Neural cell (in vitro differentiated cells): ENCODE data around the gene NEK5. TPM values are rescaled to one million over a fixed set of nuclear protein-coding genes. Genes with fewer than 3 reads are reported as not detected.

Experiments used
- H2AFZ ChIP-seq: fragments of 200-600, 300-800 bp; sonication (generic), shearing (Covaris generic); 2 replicates; pipeline ENCODE4 v1.6.0; 2014; ENCODE audit warnings: low read depth, mild to moderate bottlenecking, antibody characterized with exemption, low read length, moderate library complexity
- H3F3A ChIP-seq: fragments of 200-600 bp; shearing (Covaris generic); 2 replicates; pipeline ENCODE4 v1.6.1; 2016; ENCODE audit warnings: mild to moderate bottlenecking, moderate library complexity, mixed read lengths, antibody characterized with exemption, low read length; ENCODE audit not compliant: insufficient read depth, poor library complexity, severe bottlenecking
- H3K27ac ChIP-seq: fragments of 200-600, 300-800 bp; sonication (generic), shearing (Covaris generic); 2 replicates; pipeline ENCODE4 v1.5.1; 2014; ENCODE audit warnings: mild to moderate bottlenecking, low read length, moderate library complexity
- H3K27me3 ChIP-seq: fragments of 300-800, 200-600 bp; sonication (generic), shearing (Covaris generic); 2 replicates; pipeline ENCODE4 v1.6.0; 2014; ENCODE audit warnings: mild to moderate bottlenecking, low read depth, low read length, moderate library complexity; ENCODE audit not compliant: insufficient read depth
- H3K36me3 ChIP-seq: fragments of 300-800, 200-600 bp; sonication (generic), shearing (Covaris generic); 2 replicates; pipeline ENCODE4 v1.5.1; 2014; ENCODE audit warnings: mild to moderate bottlenecking, antibody characterized with exemption, low read length, moderate library complexity; ENCODE audit not compliant: insufficient read depth
- H3K4me2 ChIP-seq: fragments of 300-800, 200-600 bp; sonication (generic), shearing (Covaris generic); 2 replicates; pipeline ENCODE4 v1.6.0; 2014; ENCODE audit warnings: mild to moderate bottlenecking, low read length
- H3K4me3 ChIP-seq: fragments of 300-800, 200-600 bp; sonication (generic), shearing (Covaris generic); 2 replicates; pipeline ENCODE4 v1.5.1; 2014; ENCODE audit warnings: mild to moderate bottlenecking, low read length, moderate library complexity
- H3K79me2 ChIP-seq: fragments of 200-600 bp; shearing (Covaris generic); replicated peaks from 2 replicates; pipeline ENCODE4 v1.6.0; 2014; ENCODE audit warnings: mild to moderate bottlenecking, low read length, moderate library complexity; ENCODE audit not compliant: insufficient read depth
- H3K9ac ChIP-seq: fragments of 300-800, 200-600 bp; sonication (generic), shearing (Covaris generic); 2 replicates; pipeline ENCODE4 v1.6.1; 2016; ENCODE audit warnings: mild to moderate bottlenecking, low read length, mixed read lengths
- H3K9me2 ChIP-seq: fragments of 200-600 bp; shearing (Covaris generic); 2 replicates; pipeline ENCODE4 v1.6.1; 2016; ENCODE audit warnings: mild to moderate bottlenecking, low read length, mixed read lengths; ENCODE audit not compliant: insufficient read depth
- H3K9me3 ChIP-seq: fragments of 200-600, 300-800 bp; sonication (generic), shearing (Covaris generic); 2 replicates; pipeline ENCODE4 v1.6.1; 2016; ENCODE audit warnings: mild to moderate bottlenecking, mixed run types, low read length, moderate library complexity, mixed read lengths
- H4K20me1 ChIP-seq: fragments of 200-600 bp; shearing (Covaris generic); 2 replicates; pipeline ENCODE4 v1.6.1; 2016; ENCODE audit warnings: mild to moderate bottlenecking, mixed run types; ENCODE audit not compliant: insufficient read depth
- EP300 ChIP-seq: fragments of 450-650 bp; conservative IDR thresholded peaks from 2 replicates; pipeline ENCODE4 v1.6.1; 2014; ENCODE audit warnings: antibody characterized with exemption, mild to moderate bottlenecking, moderate library complexity; ENCODE audit not compliant: poor library complexity, severe bottlenecking
- EZH2 ChIP-seq: fragments of 200-600, 300-800 bp; shearing (Covaris generic), sonication (generic); IDR thresholded peaks from 2 replicates; pipeline ENCODE4 v1.6.1; 2014; ENCODE audit warnings: antibody characterized with exemption, low read length, borderline replicate concordance, mild to moderate bottlenecking; ENCODE audit not compliant: insufficient read depth, poor library complexity, severe bottlenecking
- MXI1 ChIP-seq: fragments of 450-650 bp; conservative IDR thresholded peaks from 2 replicates; pipeline ENCODE4 v1.6.1; 2014; ENCODE audit warnings: antibody characterized with exemption, mild to moderate bottlenecking; ENCODE audit not compliant: poor library complexity, severe bottlenecking
- POLR2AphosphoS5 ChIP-seq: IDR thresholded peaks from 2 replicates; pipeline ENCODE4 v1.6.1; 2012
- RAD21 ChIP-seq: fragments of 450-650 bp; conservative IDR thresholded peaks from 2 replicates; pipeline ENCODE4 v1.6.1; 2014; ENCODE audit warnings: antibody characterized with exemption, mild to moderate bottlenecking, moderate library complexity
- SMC3 ChIP-seq: fragments of 450-650 bp; conservative IDR thresholded peaks from 2 replicates; pipeline ENCODE4 v1.6.1; 2014; ENCODE audit warnings: antibody characterized with exemption, mild to moderate bottlenecking, moderate library complexity; ENCODE audit not compliant: poor library complexity
- TAF1 ChIP-seq: IDR thresholded peaks from 2 replicates; pipeline ENCODE4 v1.6.1; 2012; ENCODE audit warnings: low read depth
- polyA plus RNA-seq: library from polyadenylated mRNA; depleted of rRNA; stranded (reverse); fragments of >200 nt; gene quantifications from 2 replicates; pipeline ENCODE4 v1.2.3, GENCODE V29; 2014
- TF ChIP-seq, protein P1 (sequence below): IDR thresholded peaks from 2 replicates; pipeline ENCODE4 v1.6.1; 2012; ENCODE audit warnings: borderline replicate concordance
- TF ChIP-seq, protein P2 (sequence below): fragments of 450-650 bp; IDR thresholded peaks from 2 replicates; pipeline ENCODE4 v1.5.1; 2014; ENCODE audit warnings: antibody characterized with exemption, mild to moderate bottlenecking, moderate library complexity; ENCODE audit not compliant: poor library complexity, severe bottlenecking

NEK5 gene
- polyA plus RNA-seq, 1 donor from 2014 or later: 0.43 TPM

DNA sequence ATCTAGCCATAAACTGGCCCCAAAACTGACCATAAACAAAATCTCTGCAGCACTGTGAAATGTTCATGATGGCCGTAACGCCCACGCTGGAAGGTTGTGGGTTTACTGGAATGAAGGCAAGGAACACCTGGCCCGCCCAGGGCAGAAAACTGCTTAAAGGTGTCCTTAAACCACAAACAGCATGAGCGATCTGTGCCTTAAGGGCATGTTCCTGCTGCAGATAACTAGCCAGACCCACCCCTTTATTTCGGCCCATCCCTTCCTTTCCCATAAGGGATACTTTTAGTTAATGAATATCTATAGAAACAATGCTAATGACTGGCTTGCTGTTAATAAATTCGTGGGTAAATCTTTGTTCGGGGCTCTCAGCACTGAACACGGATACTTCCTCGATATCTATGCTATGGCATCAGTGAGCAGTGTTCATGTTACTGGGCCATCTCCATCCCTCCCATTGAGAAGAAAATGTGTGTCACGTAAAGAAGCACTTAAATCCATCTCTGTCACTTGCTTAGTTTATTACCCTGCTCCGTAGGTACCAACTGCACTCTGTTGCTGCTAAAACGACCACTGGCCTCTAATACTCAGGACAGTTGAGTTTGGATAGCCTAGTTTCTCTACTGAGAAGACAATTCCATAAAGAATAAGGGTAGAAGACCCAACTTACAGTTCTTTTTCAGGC, 122.9 kb downstream of the NEK5 start:
- Histone ChIP-seq H3K4me3 (no peak overlapping the region), H3K9me2 (no peaks in the 10 kb centered on the region), H3F3A (no peaks in the 10 kb centered on the region), H3K79me2 (peaks cover 14% of the 10 kb centered on the region), H2AFZ (no peak overlapping the region), H3K9me3 (no peaks in the 10 kb centered on the region), H3K27me3 (no peaks in the 10 kb centered on the region), H3K36me3 (no peaks in the 10 kb centered on the region), H4K20me1 (no peaks in the 10 kb centered on the region), H3K4me2 (no peak overlapping the region), H3K9ac (no peak overlapping the region), H3K27ac (no peak overlapping the region)
- TF ChIP-seq, protein P1, sequence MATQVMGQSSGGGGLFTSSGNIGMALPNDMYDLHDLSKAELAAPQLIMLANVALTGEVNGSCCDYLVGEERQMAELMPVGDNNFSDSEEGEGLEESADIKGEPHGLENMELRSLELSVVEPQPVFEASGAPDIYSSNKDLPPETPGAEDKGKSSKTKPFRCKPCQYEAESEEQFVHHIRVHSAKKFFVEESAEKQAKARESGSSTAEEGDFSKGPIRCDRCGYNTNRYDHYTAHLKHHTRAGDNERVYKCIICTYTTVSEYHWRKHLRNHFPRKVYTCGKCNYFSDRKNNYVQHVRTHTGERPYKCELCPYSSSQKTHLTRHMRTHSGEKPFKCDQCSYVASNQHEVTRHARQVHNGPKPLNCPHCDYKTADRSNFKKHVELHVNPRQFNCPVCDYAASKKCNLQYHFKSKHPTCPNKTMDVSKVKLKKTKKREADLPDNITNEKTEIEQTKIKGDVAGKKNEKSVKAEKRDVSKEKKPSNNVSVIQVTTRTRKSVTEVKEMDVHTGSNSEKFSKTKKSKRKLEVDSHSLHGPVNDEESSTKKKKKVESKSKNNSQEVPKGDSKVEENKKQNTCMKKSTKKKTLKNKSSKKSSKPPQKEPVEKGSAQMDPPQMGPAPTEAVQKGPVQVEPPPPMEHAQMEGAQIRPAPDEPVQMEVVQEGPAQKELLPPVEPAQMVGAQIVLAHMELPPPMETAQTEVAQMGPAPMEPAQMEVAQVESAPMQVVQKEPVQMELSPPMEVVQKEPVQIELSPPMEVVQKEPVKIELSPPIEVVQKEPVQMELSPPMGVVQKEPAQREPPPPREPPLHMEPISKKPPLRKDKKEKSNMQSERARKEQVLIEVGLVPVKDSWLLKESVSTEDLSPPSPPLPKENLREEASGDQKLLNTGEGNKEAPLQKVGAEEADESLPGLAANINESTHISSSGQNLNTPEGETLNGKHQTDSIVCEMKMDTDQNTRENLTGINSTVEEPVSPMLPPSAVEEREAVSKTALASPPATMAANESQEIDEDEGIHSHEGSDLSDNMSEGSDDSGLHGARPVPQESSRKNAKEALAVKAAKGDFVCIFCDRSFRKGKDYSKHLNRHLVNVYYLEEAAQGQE: no peak
- TF ChIP-seq POLR2AphosphoS5 (no peak), EZH2 (no peak), SMC3 (no peak), MXI1 (no peak), RAD21 (no peak), EP300 (no peak), TAF1 (no peak)
- TF ChIP-seq, protein P2, sequence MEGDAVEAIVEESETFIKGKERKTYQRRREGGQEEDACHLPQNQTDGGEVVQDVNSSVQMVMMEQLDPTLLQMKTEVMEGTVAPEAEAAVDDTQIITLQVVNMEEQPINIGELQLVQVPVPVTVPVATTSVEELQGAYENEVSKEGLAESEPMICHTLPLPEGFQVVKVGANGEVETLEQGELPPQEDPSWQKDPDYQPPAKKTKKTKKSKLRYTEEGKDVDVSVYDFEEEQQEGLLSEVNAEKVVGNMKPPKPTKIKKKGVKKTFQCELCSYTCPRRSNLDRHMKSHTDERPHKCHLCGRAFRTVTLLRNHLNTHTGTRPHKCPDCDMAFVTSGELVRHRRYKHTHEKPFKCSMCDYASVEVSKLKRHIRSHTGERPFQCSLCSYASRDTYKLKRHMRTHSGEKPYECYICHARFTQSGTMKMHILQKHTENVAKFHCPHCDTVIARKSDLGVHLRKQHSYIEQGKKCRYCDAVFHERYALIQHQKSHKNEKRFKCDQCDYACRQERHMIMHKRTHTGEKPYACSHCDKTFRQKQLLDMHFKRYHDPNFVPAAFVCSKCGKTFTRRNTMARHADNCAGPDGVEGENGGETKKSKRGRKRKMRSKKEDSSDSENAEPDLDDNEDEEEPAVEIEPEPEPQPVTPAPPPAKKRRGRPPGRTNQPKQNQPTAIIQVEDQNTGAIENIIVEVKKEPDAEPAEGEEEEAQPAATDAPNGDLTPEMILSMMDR: no peak

DNA sequence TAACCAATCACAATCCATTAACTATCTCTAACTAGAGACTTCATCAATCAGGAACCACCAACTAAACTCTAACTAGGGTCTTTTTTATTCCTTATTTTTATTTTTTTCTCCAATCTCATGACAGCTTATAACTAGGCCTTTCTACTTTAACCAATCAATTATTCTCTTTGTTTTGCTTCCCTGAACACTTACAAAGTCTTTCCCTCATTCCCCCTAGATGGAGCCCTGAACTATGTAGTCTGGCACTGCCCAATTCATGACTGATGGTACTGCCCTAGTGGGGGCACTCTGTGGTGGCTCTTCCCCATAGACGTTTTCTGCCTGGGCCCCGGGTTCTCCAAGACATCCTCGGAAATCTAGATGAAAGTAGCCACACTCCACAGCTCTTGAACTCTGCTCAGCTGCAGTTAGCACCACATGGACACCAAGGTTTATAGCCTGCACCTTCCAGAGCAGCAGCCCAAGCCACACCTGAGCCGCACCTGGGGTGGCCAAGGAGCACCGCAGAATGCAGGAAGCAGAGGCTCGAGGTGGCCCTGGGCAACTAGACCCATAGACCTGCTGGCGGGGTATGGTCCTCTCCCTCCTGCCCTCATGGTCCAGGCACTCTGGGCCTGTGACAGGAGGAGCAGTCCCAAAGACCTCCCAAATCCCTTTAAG, 124.2 kb downstream of the NEK5 start:
- TF ChIP-seq EP300 (no peak), TAF1 (no peak), POLR2AphosphoS5 (no peak), MXI1 (no peak), RAD21 (no peak), EZH2 (no peak), SMC3 (no peak)
- TF ChIP-seq, protein P2: no peak
- TF ChIP-seq, protein P1: no peak
- peaks cover 2% of the 10 kb centered on the region for H3K79me2 ChIP-seq

More for the DNA sequence above, 124.2 kb downstream of the NEK5 start:
- Histone ChIP-seq H4K20me1 (no peaks in the 10 kb centered on the region), H3K27ac (no peak overlapping the region), H3F3A (no peaks in the 10 kb centered on the region), H3K9ac (no peak overlapping the region), H3K4me2 (no peak overlapping the region), H3K9me3 (no peaks in the 10 kb centered on the region), H3K36me3 (no peaks in the 10 kb centered on the region), H2AFZ (no peak overlapping the region), H3K4me3 (no peak overlapping the region), H3K27me3 (no peaks in the 10 kb centered on the region), H3K9me2 (no peaks in the 10 kb centered on the region)
